HFF-Myc (cell line): ENCODE results near the gene AK5.
"Not testable (repeated sequence)": the region's sequence is repeated elsewhere in the genome, so short reads cannot be mapped to it uniquely, and the experiment has no call there.

Source experiments
- DNase-seq: peaks from one replicate; pipeline ENCODE4 v3.0.0-alpha.2; 2011; ENCODE audit warnings: low read depth; ENCODE audit errors: extremely low read depth
- H3K4me3 ChIP-seq: replicated peaks from 2 replicates; pipeline ENCODE4 v1.5.1; 2011; ENCODE audit warnings: low read depth, mild to moderate bottlenecking, control low read depth, low read length
- CTCF ChIP-seq: IDR thresholded peaks from 2 replicates; pipeline ENCODE4 v1.5.1; 2012; ENCODE audit warnings: mild to moderate bottlenecking, low read depth, low read length, control low read depth; ENCODE audit errors: missing control alignments

AK5 gene

GRCh38 chr1:77498918-77499317, 217.1 kb downstream of the AK5 start:
- H3K4me3 ChIP-seq = no peak overlapping the region
- no peak for TF ChIP-seq CTCF
- DNase-seq = no peak

- no peak for TF ChIP-seq CTCF
- no peak overlapping the region for H3K4me3 ChIP-seq
- DNase-seq = no peak
Observed at GRCh38 chr1:77499466-77499865, 217.6 kb downstream of the AK5 start.

GRCh38 chr1:77504986-77505385, 223.2 kb downstream of the AK5 start:
- TF ChIP-seq CTCF = no peak
- no peak for DNase-seq
- no peak overlapping the region for H3K4me3 ChIP-seq

GRCh38 chr1:77506771-77507170, 225.0 kb downstream of the AK5 start:
- TF ChIP-seq CTCF = no peak
- DNase-seq = no peak
- no peak overlapping the region for H3K4me3 ChIP-seq

- DNase-seq = no peak
- no peak for TF ChIP-seq CTCF
- H3K4me3 ChIP-seq = no peak overlapping the region
Observed at GRCh38 chr1:77509051-77509492, 227.3 kb downstream of the AK5 start.

- H3K4me3 ChIP-seq = no peak overlapping the region
- no peak for TF ChIP-seq CTCF
- DNase-seq = no peak
Observed at GRCh38 chr1:77509898-77510297, 228.1 kb downstream of the AK5 start.

GRCh38 chr1:77511440-77511840, 229.6 kb downstream of the AK5 start:
- DNase-seq = peak; percentile 25
- TF ChIP-seq CTCF = no peak
- H3K4me3 ChIP-seq = no peak overlapping the region

- not testable (repeated sequence) for DNase-seq, H3K4me3 ChIP-seq
Observed at GRCh38 chr1:77512650-77513049, 230.8 kb downstream of the AK5 start.
